GM12872 (cell line): ENCODE data around the gene KRT20.

Experiments used
- CTCF ChIP-seq: IDR thresholded peaks from 3 replicates; pipeline ENCODE4 v1.5.1; 2011; ENCODE audit warnings: low read depth, mild to moderate bottlenecking, low read length, moderate library complexity; ENCODE audit not compliant: insufficient read depth

KRT20 gene

GRCh38 chr17:40833882-40834281 is 51.2 kb downstream of the KRT20 start:
- no peak for TF ChIP-seq CTCF

GRCh38 chr17:40832840-40833239 is 52.2 kb downstream of the KRT20 start:
- TF ChIP-seq CTCF: no peak

- no peak for TF ChIP-seq CTCF
These were observed 54.8 kb downstream of the KRT20 start for GRCh38 chr17:40830085-40830776.

- TF ChIP-seq CTCF: no peak
These were observed 56.5 kb downstream of the KRT20 start for GRCh38 chr17:40828454-40829044.

GRCh38 chr17:40827746-40828453 is 57.1 kb downstream of the KRT20 start:
- TF ChIP-seq CTCF: no peak
